ENCODE results near the gene FNDC3B. TPM values are rescaled to one million over a fixed set of nuclear protein-coding genes. Genes with fewer than 3 reads are reported as not detected.

The FNDC3B gene
- total and polyA plus RNA-seq, 3 donors from 2014 or later: 24.2 to 63.5 (median 57.7) TPM

GRCh38 chr3:172059532-172059931, 20.2 kb downstream of the FNDC3B start:
- no peak overlapping the region for H3K27ac ChIP-seq
- H3K4me3 ChIP-seq: no peak overlapping the region
- H3K4me1 ChIP-seq: peaks cover 6% of the 10 kb centered on the region
- H3K27me3 ChIP-seq: no peaks in the 10 kb centered on the region
- DNase-seq: no peak
- H3K36me3 ChIP-seq (ENCODE audit: low read depth, missing control alignments): no peaks in the 10 kb centered on the region
- TF ChIP-seq POLR2A (IDR thresholded peaks at IDR 0.05) (no peak), CTCF (IDR thresholded peaks at IDR 0.05) (no peak)
- 85 to 92% methylated on average over 3 of the region's 3 CpGs for WGBS, 2 donors
- H3K9me3 ChIP-seq: no peaks in the 10 kb centered on the region
- intact Hi-C loops (cut with DNase I; ENCODE audit: low total_unique reads): no loop called here

- no peaks in the 10 kb centered on the region for H3K27me3 ChIP-seq
- 92 to 100% methylated on average over 1 of the region's 1 CpG for WGBS, 2 donors
- no peak for TF ChIP-seq POLR2A (IDR thresholded peaks at IDR 0.05)
- no peak for TF ChIP-seq CTCF (IDR thresholded peaks at IDR 0.05)
- intact Hi-C loops (cut with DNase I; ENCODE audit: low total_unique reads): no loop called here
- peaks cover 6% of the 10 kb centered on the region for H3K4me1 ChIP-seq
- no peaks in the 10 kb centered on the region for H3K9me3 ChIP-seq
- H3K4me3 ChIP-seq: no peak overlapping the region
- H3K27ac ChIP-seq: no peak overlapping the region
- H3K36me3 ChIP-seq (ENCODE audit: low read depth, missing control alignments): no peaks in the 10 kb centered on the region
- DNase-seq: no peak
Measured at GRCh38 chr3:172060234-172060633, 20.9 kb downstream of the FNDC3B start.

- Histone ChIP-seq H3K4me1 (peaks cover 13% of the 10 kb centered on the region), H3K4me3 (no peak overlapping the region), H3K27me3 (no peaks in the 10 kb centered on the region), H3K9me3 (no peaks in the 10 kb centered on the region), H3K36me3 (ENCODE audit: low read depth, missing control alignments) (no peaks in the 10 kb centered on the region), H3K27ac (no peak overlapping the region)
- WGBS, 2 donors: 39 to 48% methylated on average over 4 of the region's 4 CpGs
- intact Hi-C loops (cut with DNase I; ENCODE audit: low total_unique reads): no loop called here
- no peak for TF ChIP-seq CTCF (IDR thresholded peaks at IDR 0.05)
- no peak for TF ChIP-seq POLR2A (IDR thresholded peaks at IDR 0.05)
- no peak for DNase-seq
Measured at GRCh38 chr3:172061724-172062184, 22.4 kb downstream of the FNDC3B start.

GRCh38 chr3:172062761-172063160, 23.4 kb downstream of the FNDC3B start:
- no peak for DNase-seq
- intact Hi-C loops (cut with DNase I; ENCODE audit: low total_unique reads): no loop called here
- no peak overlapping the region for H3K27ac ChIP-seq
- 78 to 91% methylated on average over 3 of the region's 3 CpGs for WGBS, 2 donors
- H3K4me3 ChIP-seq: no peak overlapping the region
- no peaks in the 10 kb centered on the region for H3K36me3 ChIP-seq (ENCODE audit: low read depth, missing control alignments)
- H3K4me1 ChIP-seq: peaks cover 7% of the 10 kb centered on the region
- no peak for TF ChIP-seq CTCF (IDR thresholded peaks at IDR 0.05)
- TF ChIP-seq POLR2A (IDR thresholded peaks at IDR 0.05): no peak
- no peaks in the 10 kb centered on the region for H3K9me3 ChIP-seq
- no peaks in the 10 kb centered on the region for H3K27me3 ChIP-seq

Data from testis (tissue), 3 donors.